GM13976 (cell line): ENCODE results near the gene UCHL5.

Source experiments
- DNase-seq: peaks from one replicate; pipeline ENCODE4 v3.0.0; 2012; ENCODE audit warnings: low spot score
- in situ Hi-C: fragments of 300-500 bp; cut with MboI; formaldehyde crosslinking; loops from one replicate; pipeline ENCODE4 v1.12.0; 2022; ENCODE audit warnings: low sequenced_read_pairs, mixed read lengths, inconsistent platforms; ENCODE audit not compliant: unreplicated experiment
- TF ChIP-seq, protein P1 (sequence below): IDR thresholded peaks from 2 replicates; pipeline ENCODE4 v1.5.1; 2012; ENCODE audit warnings: borderline replicate concordance, mild to moderate bottlenecking; ENCODE audit not compliant: insufficient read depth; ENCODE audit errors: extremely low read depth, missing control alignments, control extremely low read depth

Gene UCHL5, protein sequence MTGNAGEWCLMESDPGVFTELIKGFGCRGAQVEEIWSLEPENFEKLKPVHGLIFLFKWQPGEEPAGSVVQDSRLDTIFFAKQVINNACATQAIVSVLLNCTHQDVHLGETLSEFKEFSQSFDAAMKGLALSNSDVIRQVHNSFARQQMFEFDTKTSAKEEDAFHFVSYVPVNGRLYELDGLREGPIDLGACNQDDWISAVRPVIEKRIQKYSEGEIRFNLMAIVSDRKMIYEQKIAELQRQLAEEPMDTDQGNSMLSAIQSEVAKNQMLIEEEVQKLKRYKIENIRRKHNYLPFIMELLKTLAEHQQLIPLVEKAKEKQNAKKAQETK

DNA sequence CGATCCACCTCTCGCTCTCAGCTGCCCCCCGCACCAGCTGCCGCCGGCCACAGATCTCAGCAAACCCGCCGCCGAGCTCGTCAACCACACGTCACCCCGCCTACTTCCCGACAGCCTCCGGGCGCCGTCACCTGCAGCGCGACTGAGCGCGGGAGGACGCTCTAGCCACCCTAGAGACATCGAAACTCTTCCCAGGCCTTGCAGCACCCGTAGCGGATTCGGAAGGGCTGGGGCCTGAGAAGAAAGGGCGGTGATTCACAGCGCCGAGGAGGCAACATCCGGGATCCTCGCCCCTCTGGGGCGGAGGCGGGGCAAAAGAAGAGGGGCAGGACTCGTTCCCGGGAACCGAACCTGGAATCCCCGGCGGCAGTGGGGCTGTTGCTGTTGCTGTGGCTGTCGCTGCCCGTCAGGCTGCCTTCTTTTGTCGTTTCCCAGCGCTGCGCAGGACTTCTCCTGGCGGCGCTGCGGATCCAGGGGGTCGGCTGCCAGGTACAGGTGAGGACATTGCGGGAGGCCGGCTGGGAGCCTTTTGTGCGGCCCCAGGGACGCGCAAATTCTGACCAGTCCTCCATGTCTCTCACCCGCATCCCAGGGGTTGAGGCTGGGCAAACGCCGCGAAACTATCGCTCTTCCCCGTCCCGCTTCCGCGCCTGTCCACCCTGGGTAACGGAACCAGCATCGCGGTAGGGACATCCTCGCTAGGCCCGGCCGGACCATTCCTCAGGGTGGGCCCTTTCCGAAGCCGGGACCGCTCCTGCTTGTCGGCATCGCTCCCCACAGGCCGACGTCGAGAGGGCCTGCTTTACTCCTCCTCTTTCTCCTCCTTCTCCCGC lies at the start of gene UCHL5, which contains the start of gene RO60:
Gene UCHL5 (minus strand): TSS at position 79 of the 833 bp plus-strand sequence. CDS start 100 bp downstream, outside the sequence.
Gene RO60 (plus strand): TSS at position 331 of the 833 bp plus-strand sequence. CDS start 9,443 bp downstream, outside the sequence.
- in situ Hi-C loops, result no loop called here
- TF ChIP-seq, protein P1, sequence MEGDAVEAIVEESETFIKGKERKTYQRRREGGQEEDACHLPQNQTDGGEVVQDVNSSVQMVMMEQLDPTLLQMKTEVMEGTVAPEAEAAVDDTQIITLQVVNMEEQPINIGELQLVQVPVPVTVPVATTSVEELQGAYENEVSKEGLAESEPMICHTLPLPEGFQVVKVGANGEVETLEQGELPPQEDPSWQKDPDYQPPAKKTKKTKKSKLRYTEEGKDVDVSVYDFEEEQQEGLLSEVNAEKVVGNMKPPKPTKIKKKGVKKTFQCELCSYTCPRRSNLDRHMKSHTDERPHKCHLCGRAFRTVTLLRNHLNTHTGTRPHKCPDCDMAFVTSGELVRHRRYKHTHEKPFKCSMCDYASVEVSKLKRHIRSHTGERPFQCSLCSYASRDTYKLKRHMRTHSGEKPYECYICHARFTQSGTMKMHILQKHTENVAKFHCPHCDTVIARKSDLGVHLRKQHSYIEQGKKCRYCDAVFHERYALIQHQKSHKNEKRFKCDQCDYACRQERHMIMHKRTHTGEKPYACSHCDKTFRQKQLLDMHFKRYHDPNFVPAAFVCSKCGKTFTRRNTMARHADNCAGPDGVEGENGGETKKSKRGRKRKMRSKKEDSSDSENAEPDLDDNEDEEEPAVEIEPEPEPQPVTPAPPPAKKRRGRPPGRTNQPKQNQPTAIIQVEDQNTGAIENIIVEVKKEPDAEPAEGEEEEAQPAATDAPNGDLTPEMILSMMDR, result peak; percentile 28
- DNase-seq, result peak; percentile 93

DNA sequence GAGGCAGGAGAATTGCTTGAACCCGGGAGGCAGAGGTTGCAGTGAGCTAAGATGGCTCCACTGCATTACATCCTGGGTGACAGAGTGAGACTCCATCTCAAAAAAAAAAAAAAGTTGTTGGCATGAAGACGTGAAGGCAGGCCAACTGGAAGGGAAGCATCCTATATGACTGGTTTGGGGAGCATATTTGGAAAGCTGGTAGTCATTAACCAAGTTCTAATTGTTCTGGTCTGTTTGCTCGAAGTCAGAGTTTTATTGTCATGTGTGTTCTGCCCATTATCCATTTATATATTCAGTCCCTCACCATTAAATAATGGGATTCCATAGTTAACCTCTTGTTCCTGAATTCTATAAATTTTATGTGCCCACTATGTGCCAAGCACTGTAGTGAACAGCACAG lies 49.3 kb upstream of the UCHL5 start:
- in situ Hi-C loops, result loop anchor here (25.0 kb wide), 1 partner anchor 296 kb away; the partner anchor contains the start of gene RGS2
- TF ChIP-seq, protein P1, result no peak
- DNase-seq, result no peak

DNA sequence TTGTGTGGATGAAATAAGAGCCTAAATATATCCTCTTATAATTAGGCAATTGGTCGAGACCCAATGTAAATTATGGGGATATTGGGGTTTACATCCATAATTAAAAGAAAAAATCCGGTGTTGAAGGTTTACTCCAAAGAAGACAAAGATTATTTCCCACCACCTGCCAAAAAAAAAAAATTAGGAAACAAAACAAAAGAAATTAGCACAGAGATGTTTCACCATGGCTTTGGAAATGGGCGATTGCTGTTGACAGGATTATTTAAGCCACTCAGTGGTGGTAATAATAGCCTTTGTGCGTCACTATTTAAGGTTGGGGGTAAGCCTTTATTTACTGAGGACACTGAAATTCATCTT lies 46.6 kb upstream of the UCHL5 start:
- DNase-seq, result peak; percentile 36
- in situ Hi-C loops, result loop anchor here (25.0 kb wide), 1 partner anchor 293 kb away; the partner anchor contains the start of gene RGS2
- TF ChIP-seq, protein P1, result no peak

DNA sequence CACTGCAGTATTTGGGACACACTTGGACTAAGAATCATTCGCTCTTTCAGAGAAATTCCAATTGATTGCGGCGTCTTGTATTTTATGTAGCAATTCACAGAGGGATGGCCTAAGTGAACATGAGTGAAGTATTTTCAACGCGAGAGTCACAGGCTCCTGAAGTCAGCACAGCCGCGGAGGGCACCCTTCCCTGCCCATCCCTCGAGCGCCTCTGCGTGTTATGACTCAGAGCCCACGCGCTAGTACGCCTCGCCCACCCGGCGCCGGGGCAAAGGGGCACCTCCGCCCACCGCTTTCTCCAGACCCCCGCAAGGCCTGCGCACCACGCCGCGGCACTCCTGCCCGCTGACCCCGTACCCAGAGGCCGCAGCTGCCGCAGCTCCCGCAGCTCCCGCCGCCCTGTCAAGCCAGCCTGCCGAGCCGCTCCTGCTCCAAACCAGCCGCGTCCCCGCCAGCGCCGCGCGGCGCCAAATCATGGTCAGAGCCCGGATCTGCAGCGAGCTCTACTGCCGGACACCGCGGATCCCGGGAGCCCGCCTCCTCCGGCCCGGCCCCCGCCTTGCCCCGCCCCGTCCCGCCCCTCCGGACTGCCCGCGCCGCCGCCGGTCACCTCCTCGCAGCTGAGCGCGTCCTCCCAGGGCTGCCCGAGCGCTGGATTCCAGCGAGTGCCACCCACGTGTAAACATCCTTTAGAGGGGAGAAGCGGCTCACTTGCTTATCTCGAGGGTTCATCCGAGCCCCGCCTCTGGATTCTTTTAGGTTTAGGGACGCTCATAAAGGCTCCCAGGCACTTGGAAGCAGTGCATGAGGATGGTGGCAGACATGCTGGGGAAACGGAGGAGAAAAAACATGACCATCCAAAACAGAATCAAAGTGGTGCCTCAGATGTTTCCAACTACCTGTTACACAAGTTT lies 46.0 kb upstream of the UCHL5 start, which contains the start of gene GLRX2:
Gene GLRX2 (minus strand): TSS at position 508 of the 914 bp plus-strand sequence. CDS start 32 bp downstream, at position 476.
- TF ChIP-seq, protein P1, result no peak
- DNase-seq, result peak; percentile 96
- in situ Hi-C loops, result loop anchor here (25.0 kb wide), 1 partner anchor 293 kb away; the partner anchor contains the start of gene RGS2

DNA sequence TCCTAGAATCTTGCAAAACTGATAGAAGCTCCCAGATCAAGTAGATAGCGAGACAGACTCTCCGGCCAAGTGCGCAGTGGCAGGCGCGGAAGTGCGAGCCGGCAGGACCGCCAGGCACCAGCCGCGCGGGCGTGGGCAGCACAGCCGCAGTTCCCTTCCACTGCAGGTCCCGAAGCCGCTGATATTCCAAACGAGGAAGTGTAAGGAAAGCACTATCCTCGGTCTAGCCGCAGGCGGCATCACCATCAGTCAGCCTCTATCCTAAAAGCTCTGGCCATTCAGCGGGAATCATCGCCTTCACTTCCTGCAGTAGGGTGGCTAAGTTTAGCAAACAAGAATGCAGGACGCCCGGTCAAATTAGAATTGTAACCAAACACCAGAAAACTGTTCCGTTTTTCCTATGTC lies 45.3 kb upstream of the UCHL5 start:
- TF ChIP-seq, protein P1, result no peak
- in situ Hi-C loops, result loop anchor here (25.0 kb wide), 1 partner anchor 292 kb away; the partner anchor contains the start of gene RGS2
- DNase-seq, result peak; percentile 53
